Ectodermal cell (in vitro differentiated cells): ENCODE measurements around the gene SLC29A3.

Experiments
- H3K27ac ChIP-seq: 2 replicates; pipeline ENCODE4 v1.7.0; 2013; ENCODE audit warnings: mild to moderate bottlenecking, low read depth, low read length; ENCODE audit not compliant: insufficient read depth, poor library complexity, severe bottlenecking
- H3K27me3 ChIP-seq: 2 replicates; pipeline ENCODE4 v1.7.0; 2013; ENCODE audit warnings: mild to moderate bottlenecking, low read length; ENCODE audit not compliant: insufficient read depth, control insufficient read depth, poor library complexity, severe bottlenecking
- H3K36me3 ChIP-seq: one replicate; pipeline ENCODE4 v1.7.0; 2013; ENCODE audit warnings: low read length; ENCODE audit not compliant: control insufficient read depth, insufficient read depth
- H3K4me1 ChIP-seq: one replicate; pipeline ENCODE4 v1.7.0; 2013; ENCODE audit warnings: low read length; ENCODE audit not compliant: control insufficient read depth, insufficient read depth
- H3K4me3 ChIP-seq: 2 replicates; pipeline ENCODE4 v1.7.0; 2013; ENCODE audit warnings: low read depth, low read length, control low read depth; ENCODE audit not compliant: insufficient read depth
- H3K9me3 ChIP-seq: 2 replicates; pipeline ENCODE4 v1.7.0; 2013; ENCODE audit warnings: mild to moderate bottlenecking, low read length, moderate library complexity; ENCODE audit not compliant: control insufficient read depth
- WGBS, 2 experiments: methylation state at CpG; one replicate each; pipeline ENCODE4 v1.1.7; 2013; ENCODE audit warnings: missing lambda C conversion rate in 2 of 2; 5-methylcytosine and 5-hydroxymethylcytosine counted together

SLC29A3 gene

DNA sequence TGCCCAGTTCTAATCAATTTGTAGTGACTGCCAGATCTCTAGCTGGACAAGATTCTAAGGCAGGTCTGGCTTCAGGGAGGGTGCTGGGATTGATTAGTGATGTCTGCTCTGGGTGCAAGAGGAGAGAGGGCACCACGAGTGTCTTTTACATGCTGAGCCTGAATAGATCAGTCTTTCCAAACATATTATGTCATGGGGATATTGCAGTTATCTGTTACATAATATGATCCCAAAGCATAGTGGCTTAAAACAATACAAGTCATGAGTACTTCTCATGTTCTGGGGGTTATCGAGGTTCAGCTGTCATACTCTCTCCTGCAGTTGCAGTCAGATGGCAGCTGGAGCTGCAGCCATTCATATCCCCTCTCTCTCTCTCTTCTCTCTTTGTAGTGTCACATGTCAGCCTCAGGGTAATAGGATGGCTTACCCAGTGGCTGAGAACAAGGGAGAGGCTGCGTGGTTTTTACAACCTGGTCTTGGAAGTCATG is 26.0 kb downstream of the SLC29A3 start:
- Histone ChIP-seq H3K36me3 (no peaks in the 10 kb centered on the region), H3K4me3 (no peak overlapping the region), H3K9me3 (no peaks in the 10 kb centered on the region), H3K4me1 (peaks cover 21% of the 10 kb centered on the region), H3K27me3 (no peaks in the 10 kb centered on the region), H3K27ac (no peak overlapping the region)
- 61 to 71% methylated on average over 3 of the region's 3 CpGs for WGBS, 2 experiments

DNA sequence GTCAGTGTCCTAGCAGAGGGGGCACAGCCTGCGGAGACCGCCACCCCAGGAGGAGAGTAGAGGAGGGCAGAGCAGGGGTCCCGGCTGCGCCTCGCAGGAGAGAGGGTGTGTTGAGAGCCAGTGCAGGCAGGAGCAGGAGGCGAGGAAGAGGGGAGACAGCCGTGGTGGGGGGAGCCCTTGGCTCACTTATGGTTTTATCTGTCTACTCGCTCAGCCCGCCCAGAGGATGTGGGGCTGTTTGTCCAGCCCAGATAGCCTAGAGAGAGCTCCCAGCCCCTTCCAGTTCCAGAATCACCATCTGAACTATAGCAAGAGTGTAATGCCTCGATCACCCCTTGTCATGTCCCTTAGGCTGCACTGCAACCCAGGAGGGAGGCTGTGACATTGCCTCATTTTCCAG is 26.6 kb downstream of the SLC29A3 start:
- WGBS, 2 experiments: 91 to 92% methylated on average over 10 of the region's 10 CpGs
- no peaks in the 10 kb centered on the region for H3K36me3 ChIP-seq
- no peaks in the 10 kb centered on the region for H3K9me3 ChIP-seq
- no peaks in the 10 kb centered on the region for H3K27me3 ChIP-seq
- no peak overlapping the region for H3K27ac ChIP-seq
- no peak overlapping the region for H3K4me3 ChIP-seq
- H3K4me1 ChIP-seq: peaks cover 21% of the 10 kb centered on the region

DNA sequence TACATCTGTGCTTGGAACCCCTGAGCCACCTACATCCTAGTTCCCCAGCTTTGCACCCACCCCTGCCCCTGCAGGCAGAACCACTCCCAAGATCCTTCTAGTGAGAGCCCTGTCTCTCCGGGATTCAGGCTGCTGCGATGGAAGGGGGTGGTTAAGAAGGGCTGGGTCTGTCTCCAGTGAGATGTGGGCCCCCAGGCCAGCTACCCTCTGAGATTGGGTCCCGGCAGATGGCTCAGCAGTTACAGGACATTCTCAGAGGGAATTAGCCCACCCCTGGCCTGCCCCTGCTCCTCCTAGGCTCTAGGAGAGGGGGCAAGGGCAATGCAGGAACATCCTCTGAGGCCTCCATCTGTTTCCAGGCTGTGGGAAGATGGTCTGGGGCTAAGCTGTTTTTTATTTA is 27.7 kb downstream of the SLC29A3 start:
- H3K4me3 ChIP-seq: no peak overlapping the region
- peaks cover 21% of the 10 kb centered on the region for H3K4me1 ChIP-seq
- no peak overlapping the region for H3K27ac ChIP-seq
- 89 to 90% methylated on average over 3 of the region's 3 CpGs for WGBS, 2 experiments
- no peaks in the 10 kb centered on the region for H3K36me3 ChIP-seq
- H3K9me3 ChIP-seq: no peaks in the 10 kb centered on the region
- no peaks in the 10 kb centered on the region for H3K27me3 ChIP-seq

DNA sequence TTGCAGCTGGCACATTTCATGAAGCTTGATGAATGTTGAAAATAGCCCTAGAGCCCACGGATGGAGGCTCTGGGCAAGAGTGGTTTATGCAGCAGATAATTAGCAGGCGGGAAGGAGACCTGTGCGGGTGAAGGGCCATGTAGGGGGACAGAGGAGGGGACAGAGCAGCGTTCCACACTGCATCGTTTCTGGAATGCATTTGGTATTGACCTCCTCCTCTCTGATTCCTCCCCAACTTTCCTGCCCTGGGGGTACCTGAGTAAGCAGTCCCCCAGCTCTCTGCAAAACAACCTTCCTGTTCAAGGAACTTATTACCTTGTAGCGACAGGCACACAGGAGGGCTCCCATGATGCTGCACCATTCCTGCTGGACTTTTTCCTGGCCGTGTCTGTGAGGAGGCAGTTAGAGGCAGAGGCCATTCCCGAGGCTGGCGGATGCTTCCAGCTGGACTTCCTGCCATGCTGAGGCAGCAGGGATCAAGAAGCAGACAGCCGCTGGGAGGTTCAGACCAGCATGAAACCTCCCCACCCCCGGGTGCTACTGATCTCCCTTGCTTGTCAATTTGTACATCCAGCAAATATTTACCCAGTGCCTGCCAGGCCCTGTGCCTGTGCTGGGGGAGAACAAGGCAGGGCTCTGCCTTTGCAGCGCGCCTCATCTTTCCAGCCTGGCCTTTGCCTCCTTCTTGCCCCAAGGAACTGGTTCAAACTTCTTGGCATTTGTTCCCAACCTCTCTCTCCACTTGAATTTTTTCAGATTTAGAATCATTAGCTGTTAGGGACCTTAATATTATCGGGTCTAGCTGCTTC is 28.7 kb downstream of the SLC29A3 start:
- no peaks in the 10 kb centered on the region for H3K36me3 ChIP-seq
- WGBS, 2 experiments: 90 to 92% methylated on average over 14 of the region's 14 CpGs
- no peak overlapping the region for H3K27ac ChIP-seq
- H3K27me3 ChIP-seq: no peaks in the 10 kb centered on the region
- no peaks in the 10 kb centered on the region for H3K9me3 ChIP-seq
- H3K4me3 ChIP-seq: no peak overlapping the region
- peaks cover 19% of the 10 kb centered on the region for H3K4me1 ChIP-seq

DNA sequence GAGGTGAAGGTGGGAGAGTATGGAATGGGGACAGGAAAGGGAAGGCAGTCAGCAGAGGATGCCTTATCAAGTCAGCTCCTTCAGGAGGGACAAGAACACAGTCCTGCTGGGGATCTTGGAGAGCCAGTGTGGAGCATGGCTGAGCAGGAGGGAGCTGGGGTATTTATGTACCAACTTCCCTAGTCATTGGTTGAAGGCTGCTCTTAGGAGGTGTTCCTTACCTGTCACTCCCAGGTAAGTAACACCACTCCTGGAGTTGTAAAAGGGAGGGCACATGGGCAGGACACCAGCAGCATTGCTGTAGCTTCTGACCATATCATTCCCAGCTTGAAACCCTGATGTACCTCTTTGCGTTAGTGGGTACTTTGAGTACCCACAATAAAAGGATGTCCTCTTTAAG is 29.8 kb downstream of the SLC29A3 start:
- Histone ChIP-seq H3K9me3 (no peaks in the 10 kb centered on the region), H3K4me1 (peaks cover 18% of the 10 kb centered on the region), H3K27ac (no peak overlapping the region), H3K27me3 (no peaks in the 10 kb centered on the region), H3K36me3 (no peaks in the 10 kb centered on the region), H3K4me3 (no peak overlapping the region)
- WGBS, 2 experiments: 92 to 93% methylated on average over 1 of the region's 1 CpG

DNA sequence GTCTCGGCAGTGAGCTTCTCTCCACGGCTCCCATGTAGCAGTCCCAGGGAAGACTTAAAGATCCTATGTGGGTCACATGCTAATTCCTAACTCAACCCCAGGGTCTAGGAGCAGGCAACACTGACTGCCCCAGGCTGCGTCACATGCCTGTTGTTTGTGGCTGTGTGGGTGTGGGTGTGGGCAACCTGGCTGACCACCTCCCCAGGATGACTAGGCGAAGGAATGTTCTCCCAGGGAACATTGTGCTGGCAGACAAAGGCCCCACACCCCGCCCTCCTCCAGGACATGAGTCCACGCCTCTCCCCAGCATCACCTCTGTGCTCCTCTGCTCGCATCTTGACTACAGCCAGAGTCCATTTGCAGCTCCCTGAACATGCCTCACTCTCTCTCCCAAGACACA is 30.3 kb downstream of the SLC29A3 start:
- H3K36me3 ChIP-seq: no peaks in the 10 kb centered on the region
- no peaks in the 10 kb centered on the region for H3K27me3 ChIP-seq
- H3K27ac ChIP-seq: no peak overlapping the region
- peaks cover 12% of the 10 kb centered on the region for H3K4me1 ChIP-seq
- no peaks in the 10 kb centered on the region for H3K9me3 ChIP-seq
- WGBS, 2 experiments: 87% methylated on average over 7 of the region's 7 CpGs
- no peak overlapping the region for H3K4me3 ChIP-seq

DNA sequence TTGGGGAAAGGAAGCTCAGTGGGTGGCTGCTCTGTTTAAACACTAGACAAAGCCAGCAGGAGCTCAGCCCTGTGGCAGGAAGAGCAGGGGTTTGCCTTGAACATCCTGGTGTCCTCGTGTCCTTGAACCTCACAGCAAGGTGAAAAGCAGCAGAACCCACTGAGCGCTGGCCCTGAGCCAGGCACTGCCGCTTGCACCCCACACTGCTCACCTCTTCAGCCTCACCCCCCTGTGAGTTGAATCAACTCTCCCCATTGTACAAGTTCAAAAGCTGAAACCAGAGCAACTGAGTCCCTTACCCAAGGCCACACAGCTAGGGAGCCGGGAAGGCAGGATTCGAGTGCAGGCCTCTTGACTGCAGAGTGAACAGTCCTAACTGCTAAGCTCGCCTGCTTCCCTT is 32.0 kb downstream of the SLC29A3 start:
- Histone ChIP-seq H3K27me3 (no peaks in the 10 kb centered on the region), H3K36me3 (no peaks in the 10 kb centered on the region), H3K27ac (no peak overlapping the region), H3K9me3 (no peaks in the 10 kb centered on the region), H3K4me3 (no peak overlapping the region), H3K4me1 (peaks cover 3% of the 10 kb centered on the region)
- 92 to 93% methylated on average over 6 of the region's 6 CpGs for WGBS, 2 experiments

DNA sequence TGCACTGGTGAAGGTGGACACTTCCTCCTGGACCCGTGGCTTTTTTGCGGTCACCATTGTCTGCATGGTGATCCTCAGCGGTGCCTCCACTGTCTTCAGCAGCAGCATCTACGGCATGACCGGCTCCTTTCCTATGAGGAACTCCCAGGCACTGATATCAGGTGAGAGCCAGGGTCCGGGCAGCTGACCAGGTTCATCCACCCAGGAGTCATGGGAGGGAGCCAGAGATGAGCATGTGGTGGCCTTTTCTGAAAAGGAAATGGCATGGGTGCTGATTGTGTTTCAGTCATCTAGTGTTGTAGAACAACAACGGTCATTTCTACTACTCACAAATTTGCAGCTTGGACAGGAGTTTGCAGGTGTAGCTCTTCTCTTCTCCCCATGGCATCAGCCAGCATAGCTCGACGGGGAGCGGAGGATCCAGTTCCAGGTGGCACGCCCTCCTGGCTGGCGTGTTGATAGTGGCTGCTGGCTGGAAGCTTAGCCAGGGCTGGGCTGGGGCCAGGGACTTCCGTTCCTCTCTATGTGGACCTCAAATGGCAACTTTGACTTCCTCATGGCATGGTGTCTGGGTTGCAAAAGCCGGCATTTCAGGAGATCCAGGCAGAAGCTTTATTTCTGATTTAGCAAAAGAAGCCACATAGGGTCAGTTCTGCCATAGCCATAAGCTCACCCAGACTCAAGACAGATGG is 32.7 kb downstream of the SLC29A3 start:
- H3K27me3 ChIP-seq: no peaks in the 10 kb centered on the region
- H3K4me3 ChIP-seq: no peak overlapping the region
- H3K9me3 ChIP-seq: no peaks in the 10 kb centered on the region
- WGBS, 2 experiments: 95 to 96% methylated on average over 14 of the region's 14 CpGs
- H3K36me3 ChIP-seq: no peaks in the 10 kb centered on the region
- H3K4me1 ChIP-seq: peaks cover 2% of the 10 kb centered on the region
- no peak overlapping the region for H3K27ac ChIP-seq

DNA sequence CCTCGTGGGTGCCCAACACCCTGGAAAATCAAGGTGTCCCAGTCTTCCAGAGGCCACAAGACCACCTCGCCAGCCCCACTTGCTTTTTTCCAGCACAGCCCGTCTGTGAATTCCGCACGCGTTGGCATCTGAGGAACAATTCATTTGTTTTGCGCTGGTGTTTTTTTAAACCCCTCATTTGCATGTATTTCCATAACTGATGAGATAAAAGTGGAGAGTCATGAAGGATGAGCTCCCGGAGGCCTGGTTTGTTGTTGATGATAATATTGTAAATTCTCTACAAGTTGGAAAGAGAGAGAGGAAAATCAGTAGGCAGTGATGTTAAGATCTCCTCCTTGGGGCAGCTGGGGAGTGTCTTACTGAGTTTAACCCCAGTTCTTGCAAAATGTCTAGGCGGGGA is 34.6 kb downstream of the SLC29A3 start:
- no peaks in the 10 kb centered on the region for H3K36me3 ChIP-seq
- H3K27ac ChIP-seq: no peak overlapping the region
- no peaks in the 10 kb centered on the region for H3K4me1 ChIP-seq
- no peak overlapping the region for H3K4me3 ChIP-seq
- no peaks in the 10 kb centered on the region for H3K27me3 ChIP-seq
- no peaks in the 10 kb centered on the region for H3K9me3 ChIP-seq
- WGBS, 2 experiments: 94 to 95% methylated on average over 9 of the region's 9 CpGs

DNA sequence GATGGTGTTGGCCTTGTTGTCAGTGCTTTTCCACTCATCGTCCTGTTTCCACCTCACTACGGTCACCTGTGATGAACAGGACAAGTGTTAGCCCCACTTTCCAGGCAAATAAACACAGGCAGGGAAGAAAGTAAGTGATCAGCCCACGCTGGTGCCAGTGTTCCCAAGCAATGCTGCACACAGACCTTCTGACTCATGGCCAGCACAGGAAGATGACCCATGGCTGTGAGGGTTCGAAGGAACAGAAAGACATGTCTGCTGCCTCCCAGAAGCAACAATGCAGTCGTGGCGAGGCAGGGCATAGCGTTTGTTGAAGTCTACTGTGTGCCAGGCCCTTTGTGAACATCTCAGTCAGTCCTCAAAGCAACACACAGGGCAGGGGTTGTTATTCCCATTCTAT is 35.7 kb downstream of the SLC29A3 start:
- H3K4me3 ChIP-seq: no peak overlapping the region
- no peaks in the 10 kb centered on the region for H3K4me1 ChIP-seq
- H3K36me3 ChIP-seq: no peaks in the 10 kb centered on the region
- WGBS, 2 experiments: 94 to 95% methylated on average over 7 of the region's 7 CpGs
- H3K27ac ChIP-seq: no peak overlapping the region
- no peaks in the 10 kb centered on the region for H3K27me3 ChIP-seq
- no peaks in the 10 kb centered on the region for H3K9me3 ChIP-seq
